C4-2B (cell line): ENCODE data around the gene CELSR1.

Source experiments
- H3K27ac ChIP-seq: fragments of 450-650 bp; 2 replicates; pipeline ENCODE4 v1.5.1; 2017
- CTCF ChIP-seq: fragments of 450-650 bp; conservative IDR thresholded peaks from 2 replicates; pipeline ENCODE4 v1.5.1; 2017; ENCODE audit warnings: mild to moderate bottlenecking
- ZFX ChIP-seq: fragments of 450-650 bp; IDR thresholded peaks from 2 replicates; pipeline ENCODE4 v1.6.1; 2017

CELSR1 gene

GRCh38 chr22:46428171-46428570 is 109.2 kb downstream of the CELSR1 start:
- TF ChIP-seq CTCF (no peak), ZFX (no peak)
- H3K27ac ChIP-seq: no peak overlapping the region

- H3K27ac ChIP-seq: no peak overlapping the region
- TF ChIP-seq CTCF (no peak), ZFX (no peak)
Observed at GRCh38 chr22:46425016-46425415, 112.4 kb downstream of the CELSR1 start.

- TF ChIP-seq CTCF (no peak), ZFX (no peak)
- no peak overlapping the region for H3K27ac ChIP-seq
Observed at GRCh38 chr22:46424496-46424895, 112.9 kb downstream of the CELSR1 start.

- no peak for TF ChIP-seq ZFX
- no peak for TF ChIP-seq CTCF
- no peak overlapping the region for H3K27ac ChIP-seq
Observed at GRCh38 chr22:46422896-46423295, 114.5 kb downstream of the CELSR1 start.

GRCh38 chr22:46421267-46421666 is 116.2 kb downstream of the CELSR1 start:
- TF ChIP-seq ZFX: no peak
- no peak for TF ChIP-seq CTCF
- no peak overlapping the region for H3K27ac ChIP-seq

GRCh38 chr22:46419754-46420571 is 117.5 kb downstream of the CELSR1 start:
- H3K27ac ChIP-seq: no peak overlapping the region
- TF ChIP-seq CTCF: no peak
- no peak for TF ChIP-seq ZFX

- TF ChIP-seq CTCF (no peak), ZFX (no peak)
- no peak overlapping the region for H3K27ac ChIP-seq
Observed at GRCh38 chr22:46418827-46419226, 118.6 kb downstream of the CELSR1 start.
